Measurements from ENCODE around the gene FAM53A.
"Not testable (repeated sequence)": the region's sequence is repeated elsewhere in the genome, so short reads cannot be mapped to it uniquely, and the experiment has no call there.

The FAM53A gene

DNA sequence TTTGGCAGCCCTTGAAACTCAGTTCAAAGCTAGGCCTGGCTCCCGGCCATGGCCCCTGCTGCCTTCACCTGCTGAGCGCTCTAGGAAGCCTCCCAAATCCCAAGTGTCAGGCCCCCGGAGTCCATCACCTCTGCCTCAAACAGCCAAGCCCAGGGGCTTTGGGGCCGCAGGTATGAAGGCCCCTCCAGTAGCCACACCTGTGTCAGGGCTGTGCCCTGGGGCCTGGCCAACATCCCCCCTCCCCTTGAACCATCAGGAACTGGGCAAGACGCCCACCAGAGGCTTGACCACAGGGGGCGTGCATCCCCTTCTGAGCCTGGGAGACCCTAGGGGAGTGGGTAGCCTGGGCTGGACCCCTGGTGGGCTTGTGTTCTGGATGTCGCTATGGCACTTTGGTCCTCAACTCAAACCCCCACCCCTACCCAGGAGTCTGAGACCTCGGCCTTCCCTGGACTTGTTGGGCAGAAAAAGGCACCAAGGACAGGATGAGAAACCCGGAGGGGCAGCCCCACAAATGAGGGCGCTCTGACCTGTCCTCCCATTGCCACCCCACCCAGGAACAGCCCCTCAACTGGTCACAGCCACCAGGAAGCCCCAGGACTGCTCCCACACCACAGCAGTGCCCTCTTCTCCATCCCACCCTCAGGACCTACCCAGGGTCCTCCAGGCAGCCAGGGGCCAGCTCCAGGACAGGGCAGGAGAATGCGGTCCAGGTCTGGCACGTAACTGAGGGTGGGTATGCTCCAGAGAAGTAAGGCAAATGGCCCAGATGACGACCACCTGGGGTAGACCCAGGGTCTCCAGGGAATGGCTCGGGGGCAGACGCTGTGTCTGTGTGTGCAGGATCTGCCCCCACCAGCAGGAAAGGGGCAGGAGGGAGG lies 32.2 kb upstream of the FAM53A start:
- DNase-seq: no peak

DNA sequence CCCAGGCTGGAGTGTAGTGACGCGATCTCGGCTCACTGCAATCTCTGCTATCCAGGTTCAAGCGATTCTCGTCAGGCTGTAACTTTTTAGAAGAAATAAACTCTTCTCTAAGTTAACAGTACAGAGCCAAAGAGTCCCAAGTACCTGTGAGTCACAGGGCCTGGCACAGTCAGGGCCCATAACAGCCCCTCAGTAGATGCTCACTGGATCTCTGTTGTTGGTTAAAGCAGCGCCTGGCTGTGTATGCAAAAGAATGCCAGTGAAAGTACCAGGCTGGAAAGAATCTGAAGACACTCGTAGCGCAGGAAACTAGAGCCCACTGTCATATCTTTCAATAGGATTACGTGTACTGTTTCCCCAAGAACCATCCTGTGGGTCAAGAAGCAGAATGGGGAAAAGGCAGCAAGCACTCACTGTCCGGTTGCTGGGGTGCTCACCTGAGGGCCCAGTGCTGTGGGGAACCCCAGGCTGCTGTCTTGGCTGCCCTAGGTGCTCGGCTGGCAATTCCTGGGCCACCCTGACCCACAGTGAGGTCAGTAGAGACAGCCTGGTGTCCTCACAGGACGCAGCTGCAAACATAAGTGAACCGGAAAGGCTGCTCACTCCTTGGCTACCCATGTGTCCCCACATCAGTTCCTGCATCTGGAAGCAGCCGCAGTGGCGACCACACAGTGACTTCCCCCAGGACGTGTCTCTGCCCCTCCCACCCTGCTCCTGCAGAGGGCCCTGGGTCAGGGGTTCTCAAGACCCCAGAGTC lies 31.1 kb upstream of the FAM53A start:
- DNase-seq: no peak

DNA sequence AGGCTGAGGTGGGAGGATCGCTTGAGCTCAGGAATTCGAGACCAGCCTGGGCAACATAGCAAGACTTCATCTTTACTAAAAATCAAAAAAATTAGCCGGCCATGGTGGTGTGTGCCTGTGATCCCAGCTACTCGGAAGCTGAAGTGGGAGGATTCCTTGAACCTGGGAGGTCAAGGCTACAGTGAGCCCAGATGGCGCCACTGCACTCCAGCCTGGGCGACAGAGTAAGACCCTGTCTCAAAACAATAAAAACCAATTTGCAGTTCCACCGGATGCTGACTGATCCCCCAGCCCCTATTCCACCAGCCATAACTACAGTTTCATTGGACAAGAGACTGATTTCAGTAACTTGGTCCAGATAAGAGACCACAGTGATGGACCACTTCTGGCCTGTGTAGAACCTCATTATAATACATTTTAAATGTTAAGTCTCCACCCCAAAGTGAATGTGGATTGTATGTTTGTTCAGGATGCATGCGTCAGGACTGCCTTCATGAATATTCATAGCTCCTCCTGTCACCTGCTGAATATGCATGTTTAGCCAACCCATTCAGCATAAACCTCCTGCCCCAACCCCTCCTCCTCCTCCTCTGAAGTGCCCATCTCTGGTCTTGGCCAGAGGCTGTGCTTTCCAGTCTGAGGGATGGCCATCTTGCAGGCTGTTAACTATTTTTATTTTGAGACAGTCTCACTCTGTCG lies 30.3 kb upstream of the FAM53A start:
- DNase-seq: no peak

DNA sequence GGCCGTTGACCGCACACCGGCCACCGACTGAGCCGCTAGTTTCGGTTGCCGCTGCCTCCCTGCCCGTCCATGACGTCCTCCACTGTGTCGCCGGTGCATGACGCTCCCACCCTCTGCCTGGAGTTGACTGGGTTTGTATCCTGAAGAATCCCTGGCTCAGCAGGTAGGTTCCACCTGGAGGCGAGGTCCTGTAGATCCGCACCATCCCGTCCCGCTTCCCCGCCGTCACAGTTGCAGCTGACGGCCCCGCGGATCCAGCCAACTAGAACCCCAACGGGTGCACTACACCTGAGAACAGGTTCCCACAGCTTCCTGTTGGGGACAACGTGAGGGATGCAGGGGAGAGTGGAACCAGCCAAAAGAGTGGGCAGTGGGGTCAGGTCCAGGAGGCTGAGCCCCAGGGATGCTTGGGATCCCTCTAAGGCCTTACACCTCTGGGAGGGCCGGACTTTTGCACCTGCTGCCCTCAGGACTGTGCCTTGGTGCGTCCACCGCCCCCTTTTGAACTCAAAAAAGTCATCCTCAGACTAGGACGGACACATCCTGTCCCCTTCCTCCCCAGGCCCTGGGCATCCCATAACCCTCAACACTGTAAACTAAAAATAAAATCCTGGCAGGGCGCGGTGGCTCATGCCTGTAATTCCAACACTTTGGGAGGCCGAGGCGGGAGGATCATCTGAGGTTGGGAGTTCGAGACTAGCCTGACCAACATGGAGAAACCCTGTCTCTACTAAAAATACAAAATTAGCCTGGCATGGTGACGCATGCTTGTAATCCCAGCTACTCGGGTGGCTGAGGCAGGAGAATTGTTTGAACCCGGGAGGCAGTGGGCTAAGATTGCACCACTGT lies 29.1 kb upstream of the FAM53A start:
- no peak for DNase-seq

DNA sequence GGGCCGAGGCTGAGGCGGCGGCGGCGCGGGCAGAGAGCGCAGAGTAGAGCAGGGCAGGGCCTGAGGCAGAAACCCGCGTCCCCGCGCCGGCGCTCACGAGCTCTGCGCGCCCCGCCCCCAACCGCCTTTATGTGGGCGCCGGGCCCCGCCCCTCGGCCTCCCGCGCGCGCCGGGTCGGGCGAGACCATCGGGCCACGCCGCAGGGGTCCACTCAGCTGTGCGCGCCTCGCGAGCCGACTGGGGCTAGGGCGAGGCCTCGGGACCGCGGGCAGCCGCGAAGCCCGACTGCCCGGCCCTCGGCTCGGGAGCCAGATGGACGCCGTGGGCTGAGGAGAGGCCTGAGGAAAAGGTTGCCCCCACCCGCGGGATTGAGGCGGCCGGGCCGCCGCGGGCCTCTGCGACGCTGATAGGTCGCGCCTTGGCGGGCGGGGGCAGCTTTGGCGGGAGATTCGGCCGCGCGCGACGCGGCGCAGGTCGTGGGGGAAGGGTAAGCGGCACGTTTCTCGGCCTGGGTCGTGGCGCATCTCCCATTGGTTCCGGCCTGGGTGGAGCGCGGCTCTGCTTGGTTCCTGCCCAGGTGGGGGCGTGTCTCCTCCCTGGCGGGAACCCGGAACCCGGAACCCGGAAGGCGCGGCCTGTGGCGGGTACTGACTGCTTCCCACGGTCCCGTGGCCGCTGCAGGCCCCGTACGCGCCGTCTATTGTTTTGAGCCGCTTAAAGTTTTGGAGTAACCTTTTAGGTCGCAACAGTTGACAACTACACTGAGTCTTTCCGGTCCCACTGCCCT lies 28.3 kb upstream of the FAM53A start, which contains the start of gene SLBP:
Gene SLBP, minus strand, starts transcription at position 104 of the 787 bp plus-strand sequence. CDS start 131 bp downstream, outside the sequence.
- peak; percentile 100 for DNase-seq

DNA sequence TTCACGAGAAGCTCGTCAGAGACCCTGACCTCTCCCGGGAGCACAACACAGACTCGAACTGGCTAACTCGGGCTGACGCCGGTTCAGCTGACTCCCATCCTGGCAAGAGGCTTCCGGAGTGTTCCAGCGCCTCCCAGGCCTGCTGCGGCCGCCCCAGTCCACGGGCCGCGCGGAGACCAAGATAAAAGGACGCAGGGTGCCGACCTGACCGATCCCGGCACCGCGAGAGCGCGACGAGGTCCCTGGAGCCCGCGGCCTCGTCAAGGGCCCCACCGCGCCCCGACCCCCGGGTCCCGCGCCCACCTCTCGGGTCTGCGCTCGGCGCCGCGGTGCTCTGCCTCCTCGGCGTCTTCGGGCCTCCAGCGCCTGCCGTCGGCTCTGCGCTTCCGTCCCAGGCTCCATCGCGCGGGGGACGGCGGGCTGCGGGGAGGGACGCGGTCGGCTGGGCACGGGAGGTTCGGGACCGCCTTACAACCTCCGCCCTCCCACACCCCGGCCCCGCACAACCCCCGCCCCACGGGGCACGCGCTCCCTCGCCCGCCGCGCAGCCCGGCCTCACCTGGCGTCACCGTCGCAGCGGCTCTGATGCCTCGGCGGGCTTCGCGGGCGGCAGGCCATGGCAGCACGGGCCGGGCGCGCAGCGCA lies 27.6 kb upstream of the FAM53A start:
- peak; percentile 53 for DNase-seq

DNA sequence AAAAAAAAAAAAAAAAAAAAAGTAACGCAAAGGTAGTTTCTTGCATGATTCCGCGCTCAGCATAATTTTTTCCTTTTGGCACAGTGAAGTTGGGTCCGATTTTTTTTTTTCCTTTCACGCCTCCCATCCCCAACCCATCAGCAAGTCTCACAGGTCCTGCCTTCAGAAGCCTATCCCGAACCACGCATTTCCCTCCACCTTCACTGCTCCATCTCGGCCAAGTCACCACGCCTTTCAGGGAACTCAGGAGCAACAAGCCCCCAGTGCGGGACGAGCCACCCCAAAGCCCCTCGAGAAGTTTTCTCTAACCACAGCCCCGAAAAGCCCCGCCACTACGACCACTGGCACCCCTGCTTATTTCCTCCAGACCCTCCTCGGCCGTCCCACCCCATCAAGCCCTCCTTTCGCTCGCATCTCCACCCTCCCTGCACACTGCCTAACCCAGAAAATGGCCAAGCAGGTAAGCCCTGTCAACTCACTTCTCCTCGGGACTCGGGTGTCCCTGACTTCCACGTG lies 27.0 kb upstream of the FAM53A start:
- DNase-seq: no peak

DNA sequence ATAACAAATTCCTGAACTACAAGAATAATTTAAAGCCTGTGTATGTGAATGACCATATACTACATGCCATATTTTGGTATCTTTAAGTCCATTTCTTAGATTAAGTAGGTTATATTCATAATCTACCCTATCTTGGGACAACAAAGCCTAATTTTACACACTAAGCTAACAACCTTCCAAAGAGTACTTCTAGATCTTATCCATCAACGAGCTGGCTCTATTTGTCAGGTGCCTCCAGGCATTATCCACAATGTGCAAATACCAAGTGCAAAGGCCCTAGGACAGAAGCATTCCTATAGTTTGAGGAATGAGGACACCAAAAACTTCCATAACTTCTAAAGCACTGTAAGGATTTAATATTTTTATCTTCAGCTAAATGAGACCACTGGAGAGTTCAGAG lies 24.5 kb upstream of the FAM53A start:
- no peak for DNase-seq

DNA sequence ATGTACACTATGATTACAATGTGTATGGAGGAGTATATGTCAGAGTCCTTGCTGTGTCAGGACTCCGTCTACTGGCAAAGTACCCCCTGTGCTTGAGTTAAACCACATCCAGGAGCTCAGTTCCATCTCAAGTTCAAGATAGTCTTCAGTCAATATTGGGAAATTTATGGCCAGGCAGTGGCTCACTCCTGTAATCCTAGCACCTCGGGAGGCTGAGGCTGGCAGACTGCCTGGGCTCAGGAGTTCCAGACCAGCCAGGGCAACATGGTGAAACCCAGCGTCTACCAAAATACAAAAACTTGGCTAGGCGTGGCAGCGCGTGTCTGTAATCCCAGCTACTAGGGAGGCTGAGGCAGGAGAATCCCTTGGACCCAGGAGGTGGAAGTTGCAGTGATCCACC lies 22.2 kb upstream of the FAM53A start:
- DNase-seq: no peak

- no peak for DNase-seq
Measured at GRCh38 chr4:1705732-1706131, 21.6 kb upstream of the FAM53A start.

GRCh38 chr4:1703867-1704266 lies 19.8 kb upstream of the FAM53A start:
- DNase-seq: no peak

GRCh38 chr4:1701671-1702070 lies 17.6 kb upstream of the FAM53A start:
- not testable (repeated sequence) for DNase-seq

- DNase-seq: no peak
Measured at GRCh38 chr4:1695913-1696312, 11.8 kb upstream of the FAM53A start.

DNA sequence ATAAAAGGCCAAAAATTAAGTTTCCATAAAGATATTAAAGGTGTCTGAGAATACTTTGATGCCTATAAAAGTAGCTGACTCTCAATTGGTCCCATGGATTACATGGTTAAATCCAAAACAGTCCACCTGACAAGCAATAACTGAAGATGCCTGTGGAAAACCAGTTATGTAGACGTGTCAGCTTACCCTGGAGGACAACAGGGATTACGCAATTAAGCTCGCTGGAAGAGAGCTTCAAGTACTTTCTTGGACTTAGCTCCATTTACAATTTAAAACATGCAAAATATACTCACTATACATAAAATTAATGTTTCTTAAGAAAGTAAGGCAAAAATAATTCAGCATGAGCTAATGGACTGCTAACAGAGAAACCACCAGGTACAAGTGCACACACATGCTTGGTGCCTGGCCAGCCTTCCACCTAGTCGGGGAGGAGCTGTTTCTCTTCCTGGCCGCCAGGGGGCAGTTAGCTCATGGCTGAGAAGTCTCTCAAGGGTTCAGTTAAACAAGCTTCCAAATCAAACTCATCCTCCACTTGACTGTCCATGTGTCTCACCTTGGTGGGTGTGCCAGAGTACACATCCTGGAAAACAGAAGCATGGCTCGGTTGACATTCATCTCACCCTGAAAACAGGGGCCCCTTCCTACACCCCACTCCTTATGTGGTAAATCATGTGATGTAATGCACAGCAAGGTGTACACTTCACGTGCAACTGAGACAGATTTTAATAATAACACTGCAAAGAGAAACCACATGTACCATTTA lies 9.2 kb upstream of the FAM53A start:
- peak; percentile 50 for DNase-seq

- DNase-seq: no peak
Measured at GRCh38 chr4:1691737-1692373, 7.7 kb upstream of the FAM53A start.

- no peak for DNase-seq
Measured at GRCh38 chr4:1690698-1691097, 6.6 kb upstream of the FAM53A start.

DNA sequence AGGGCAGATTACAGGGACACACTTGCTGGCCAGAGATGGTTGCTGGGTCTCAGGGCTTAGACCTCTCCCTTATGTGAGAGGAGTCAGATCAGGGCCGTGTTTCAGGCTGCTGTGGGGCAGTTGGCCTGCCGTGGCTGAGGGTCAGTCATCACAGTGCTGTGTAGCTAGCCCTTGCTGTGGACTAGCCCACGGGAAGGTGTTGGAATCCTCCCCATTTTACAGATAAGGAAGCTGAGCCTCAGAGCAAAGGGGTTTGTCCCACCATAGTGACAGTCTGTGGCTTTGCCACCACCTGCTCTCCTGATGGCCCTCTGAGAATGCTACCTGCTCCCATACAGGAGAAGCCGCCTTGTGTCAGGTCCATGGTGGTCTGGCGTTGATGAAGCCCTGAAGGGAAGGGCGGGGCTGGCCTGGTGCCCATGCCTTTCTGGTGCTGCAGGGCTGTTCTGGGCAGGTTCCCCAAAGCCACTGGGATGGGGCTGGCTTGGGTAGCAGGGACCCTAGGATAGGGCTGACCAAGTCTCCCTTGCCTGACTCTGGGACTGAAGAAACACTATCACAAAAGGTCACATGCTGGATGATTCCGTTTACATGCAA lies 2.4 kb upstream of the FAM53A start:
- no peak for DNase-seq

- no peak for DNase-seq
Measured at GRCh38 chr4:1685235-1686150, 1.4 kb upstream of the FAM53A start.
